Esophagus muscularis mucosa (tissue), 4 donors: ENCODE data around the gene SECTM1. TPM values are rescaled to one million over a fixed set of nuclear protein-coding genes. Genes with fewer than 3 reads are reported as not detected.

Experiments used
- DNase-seq: peaks from one replicate; pipeline ENCODE4 v3.0.0-alpha.2; 2017; ENCODE audit errors: extremely low spot score
- H3K27ac ChIP-seq, 4 donors: fragments of 200-600 bp; sonication (generic); replicated peaks in 1 of 4; 1 replicate in 3 of 4; 2 replicates in 1 of 4; pipeline ENCODE4 v1.5.1; 2016 to 2019; ENCODE audit warnings: mild to moderate bottlenecking in 1 of 4
- H3K27me3 ChIP-seq, 4 donors: fragments of 200-600 bp; sonication (generic); one replicate each; pipeline versions ENCODE4 v1.5.1 to v1.6.0; 2016 to 2019
- H3K36me3 ChIP-seq, 4 donors: fragments of 200-600 bp; sonication (generic); one replicate each; pipeline ENCODE4 v1.5.1; 2016 to 2019
- H3K4me1 ChIP-seq, 4 donors: fragments of 200-600 bp; sonication (generic); one replicate each; pipeline ENCODE4 v1.5.1; 2016 to 2019
- H3K4me3 ChIP-seq, 4 donors: fragments of 200-600 bp; sonication (generic); 1 replicate in 2 of 4; 2 replicates in 2 of 4; pipeline ENCODE4 v1.5.1; 2016 to 2019; ENCODE audit warnings: mild to moderate bottlenecking in 4 of 4, moderate library complexity in 1 of 4
- H3K9me3 ChIP-seq, 4 donors: fragments of 200-600 bp; sonication (generic); 1 replicate in 3 of 4; 2 replicates in 1 of 4; pipeline ENCODE4 v1.5.1; 2016 to 2019
- CTCF ChIP-seq, 3 experiments: fragments of 200-600 bp in 2 of 3; fragments of 450-650 bp in 1 of 3; sonication (generic) in 2 of 3; IDR thresholded peaks; one replicate each; pipeline ENCODE4 v1.5.1; 2017 to 2019; ENCODE audit warnings: antibody characterized with exemption in 3 of 3, mild to moderate bottlenecking in 2 of 3, moderate library complexity in 1 of 3
- EP300 ChIP-seq: sonication (generic); formaldehyde crosslinking; IDR thresholded peaks from one replicate; pipeline ENCODE4 v1.6.1; 2017; ENCODE audit warnings: antibody characterized with exemption
- POLR2A ChIP-seq: fragments of 450-650 bp; IDR thresholded peaks from one replicate; pipeline ENCODE4 v1.6.1; 2017; ENCODE audit warnings: antibody characterized with exemption, moderate library complexity, mild to moderate bottlenecking, low read depth
- POLR2AphosphoS5 ChIP-seq, 2 donors: sonication (generic); formaldehyde crosslinking; IDR thresholded peaks; one replicate each; pipeline ENCODE4 v1.6.1; 2017; ENCODE audit warnings: antibody characterized with exemption in 2 of 2
- WGBS: methylation state at CpG from one replicate; pipeline ENCODE4 v1.1.5; 2018; 5-methylcytosine and 5-hydroxymethylcytosine counted together
- intact Hi-C: fragments of 100-400 bp; cut with DNase I; formaldehyde crosslinking; loops from one replicate; pipeline ENCODE4 v1.15.1; 2023
- total RNA-seq, 4 donors: library from RNA; depleted of rRNA; stranded (reverse); fragments of >200 nt; gene quantifications; one replicate each; pipeline versions ENCODE4 v1.1.0 to v1.2.1, GENCODE V29; 2016

The SECTM1 gene
- total RNA-seq, 4 donors from 2014 or later = 10.0 to 41.1 (median 22.2) TPM

- DNase-seq = no peak
- H3K4me1 ChIP-seq = peaks cover 6 to 33% (median 24%) of the 10 kb centered on the region in 4 donors
- intact Hi-C loops = no loop called here
- 93% methylated on average over 76 of the region's 76 CpGs for WGBS
- H3K9me3 ChIP-seq = no peaks in the 10 kb centered on the region
- no peak overlapping the region for H3K4me3 ChIP-seq
- TF ChIP-seq POLR2AphosphoS5 (IDR thresholded peaks at IDR 0.05) (no peak), POLR2A (no peak), EP300 (no peak), CTCF (IDR thresholded peaks at IDR 0.05) (no peak)
- H3K27me3 ChIP-seq = peaks cover 0 to 68% (median 22%) of the 10 kb centered on the region in 4 donors
- no peak overlapping the region for H3K27ac ChIP-seq
- H3K36me3 ChIP-seq = peaks cover 0 to 6% (median 0%) of the 10 kb centered on the region in 4 donors
Observed at GRCh38 chr17:82318772-82319606, 14.6 kb downstream of the SECTM1 start.

- peaks cover 0 to 5% (median 0%) of the 10 kb centered on the region in 4 donors for H3K36me3 ChIP-seq
- TF ChIP-seq EP300 (no peak), POLR2A (no peak), CTCF (IDR thresholded peaks at IDR 0.05) (no peak), POLR2AphosphoS5 (IDR thresholded peaks at IDR 0.05) (no peak)
- peaks cover 0 to 76% (median 24%) of the 10 kb centered on the region in 4 donors for H3K27me3 ChIP-seq
- no peak overlapping the region for H3K27ac ChIP-seq
- DNase-seq = no peak
- WGBS = 92% methylated on average over 20 of the region's 20 CpGs
- peaks cover 6 to 33% (median 24%) of the 10 kb centered on the region in 4 donors for H3K4me1 ChIP-seq
- H3K9me3 ChIP-seq = no peaks in the 10 kb centered on the region
- H3K4me3 ChIP-seq = no peak overlapping the region
- intact Hi-C loops = no loop called here
Observed at GRCh38 chr17:82318169-82318498, 15.4 kb downstream of the SECTM1 start.

GRCh38 chr17:82317394-82318168 is 16.0 kb downstream of the SECTM1 start, which contains the start of gene CD7:
Gene CD7 (minus strand): TSS chr17:82317608. CDS start chr17:82317495, 113 bp downstream.
- Histone ChIP-seq H3K4me3 (peak within 1 kb of the TSS in 1 of 4 donors; percentile 9), H3K4me1 (peaks cover 6 to 33% (median 24%) of the 10 kb centered on the region in 4 donors), H3K27me3 (peaks cover 0 to 76% (median 24%) of the 10 kb centered on the region in 4 donors), H3K27ac (no peak within 1 kb of the TSS), H3K9me3 (no peaks in the 10 kb centered on the region), H3K36me3 (peaks cover 0 to 5% (median 0%) of the 10 kb centered on the region in 4 donors)
- DNase-seq = no peak
- WGBS = 63% methylated on average over 5 of the region's 26 CpGs
- intact Hi-C loops = no loop called here
- TF ChIP-seq CTCF (IDR thresholded peaks at IDR 0.05) (no peak), POLR2A (no peak), EP300 (no peak), POLR2AphosphoS5 (IDR thresholded peaks at IDR 0.05) (no peak)

- Histone ChIP-seq H3K27ac (no peak overlapping the region), H3K27me3 (peaks cover 0 to 75% (median 24%) of the 10 kb centered on the region in 4 donors), H3K4me3 (peak overlapping the region in 1 of 4 donors; percentile 9), H3K9me3 (no peaks in the 10 kb centered on the region), H3K36me3 (peaks cover 0 to 1% (median 0%) of the 10 kb centered on the region in 4 donors), H3K4me1 (peaks cover 6 to 33% (median 24%) of the 10 kb centered on the region in 4 donors)
- WGBS = 56% methylated on average over 6 of the region's 29 CpGs
- intact Hi-C loops = no loop called here
- DNase-seq = no peak
- TF ChIP-seq POLR2A (no peak), CTCF (IDR thresholded peaks at IDR 0.05) (no peak), POLR2AphosphoS5 (IDR thresholded peaks at IDR 0.05) (no peak), EP300 (no peak)
Observed at GRCh38 chr17:82316651-82317393, 16.7 kb downstream of the SECTM1 start.
